PC-3 (cell line): Measurements from ENCODE around the gene THRB. TPM values are rescaled to one million over a fixed set of nuclear protein-coding genes. Genes with fewer than 3 reads are reported as not detected.

Source experiments
- ATAC-seq: fragments of 200-7000 bp; cut with Tn5 transposase; 2 replicates; pipeline ENCODE4 v1.9.1; 2020; ENCODE audit warnings: mild to moderate bottlenecking, moderate library complexity
- BruUV-seq: library from RNA; stranded (reverse); fragments of 400-500 nt; replicated peaks from 2 replicates; lab custom pipeline; 2021; lab: Mats Ljungman, UMichigan
- CTCF ChIA-PET: fragments of 300-600 bp; sonication (Branson Sonifier 250); formaldehyde crosslinking; loops from one replicate; lab custom pipeline; 2022; ENCODE audit warnings: antibody characterized with exemption; lab: Charles Lee
- POLR2A ChIA-PET: fragments of 300-600 bp; sonication (Branson Sonifier 250); formaldehyde crosslinking; loops from one replicate; lab custom pipeline; 2022; ENCODE audit warnings: antibody characterized with exemption; ENCODE audit not compliant: unreplicated experiment; lab: Charles Lee
- DNase-seq: peaks from one replicate; pipeline ENCODE4 v3.0.0-alpha.2; 2015
- H2AFZ ChIP-seq: fragments of 300-600 bp; sonication (generic); 2 replicates; pipeline ENCODE4 v1.6.0; 2016; ENCODE audit warnings: antibody characterized with exemption, low read length
- H3F3A ChIP-seq: fragments of 300-600 bp; sonication (generic); one replicate; pipeline ENCODE4 v1.6.0; 2017; ENCODE audit warnings: antibody characterized with exemption, low read length, control low read depth, mild to moderate bottlenecking; ENCODE audit not compliant: unreplicated experiment
- H3K27ac ChIP-seq: fragments of 300-600 bp; sonication (generic); 2 replicates; pipeline ENCODE4 v1.5.1; 2016; ENCODE audit warnings: mild to moderate bottlenecking, low read length
- H3K27me3 ChIP-seq: fragments of 300-600 bp; sonication (generic); 2 replicates; pipeline ENCODE4 v1.6.1; 2016; ENCODE audit warnings: low read length, mixed read lengths
- H3K36me3 ChIP-seq: fragments of 300-600 bp; sonication (generic); 2 replicates; pipeline ENCODE4 v1.6.1; 2016; ENCODE audit warnings: low read depth, mixed run types, low read length, mixed read lengths
- H3K4me1 ChIP-seq: fragments of 300-600 bp; sonication (generic); 2 replicates; pipeline ENCODE4 v1.5.1; 2016; ENCODE audit warnings: low read length; ENCODE audit not compliant: insufficient read depth
- H3K4me2 ChIP-seq: fragments of 300-600 bp; sonication (generic); 2 replicates; pipeline ENCODE4 v1.6.0; 2016; ENCODE audit warnings: low read length
- H3K4me3 ChIP-seq: fragments of 300-600 bp; sonication (generic); 2 replicates; pipeline ENCODE4 v1.5.1; 2016; ENCODE audit warnings: mild to moderate bottlenecking, low read length, mixed read lengths
- H3K79me2 ChIP-seq: fragments of 300-600 bp; sonication (generic); 2 replicates; pipeline ENCODE4 v1.6.1; 2017; ENCODE audit warnings: low read length, mixed read lengths
- H3K9ac ChIP-seq: fragments of 300-600 bp; sonication (generic); 2 replicates; pipeline ENCODE4 v1.6.0; 2016; ENCODE audit warnings: mild to moderate bottlenecking, low read length
- H3K9me2 ChIP-seq: fragments of 300-600 bp; sonication (generic); replicated peaks from 2 replicates; pipeline ENCODE4 v1.6.1; 2016; ENCODE audit warnings: mixed run types, low read length, mixed read lengths
- H3K9me3 ChIP-seq: fragments of 300-600 bp; sonication (generic); 2 replicates; pipeline ENCODE4 v1.6.1; 2016; ENCODE audit warnings: low read length, mixed read lengths
- H4K20me1 ChIP-seq: fragments of 300-600 bp; sonication (generic); 2 replicates; pipeline ENCODE4 v1.6.1; 2016; ENCODE audit warnings: low read length, mixed read lengths
- CTCF ChIP-seq: fragments of 300-600 bp; sonication (generic); conservative IDR thresholded peaks from 2 replicates; pipeline ENCODE4 v1.5.1; 2017; ENCODE audit warnings: antibody characterized with exemption, low read depth, mild to moderate bottlenecking, low read length
- EZH2 ChIP-seq: fragments of 300-600 bp; sonication (generic); IDR thresholded peaks from one replicate; pipeline ENCODE4 v1.6.1; 2017; ENCODE audit warnings: antibody characterized with exemption, mild to moderate bottlenecking, low read length; ENCODE audit not compliant: unreplicated experiment
- EZH2phosphoT487 ChIP-seq: fragments of 300-600 bp; sonication (generic); IDR thresholded peaks from 2 replicates; pipeline ENCODE4 v1.6.1; 2018; ENCODE audit warnings: mild to moderate bottlenecking, antibody characterized with exemption, low read length, borderline replicate concordance
- intact Hi-C: fragments of 100-400 bp; cut with micrococcal nuclease; formaldehyde crosslinking; loops from 2 replicates; pipeline ENCODE4 v1.9.0; 2023
- total RNA-seq: library from RNA; depleted of rRNA; stranded (reverse); fragments of >200 nt; gene quantifications from 2 replicates; pipeline ENCODE4 v1.2.3, GENCODE V29; 2014

THRB gene
- total RNA-seq, 1 experiment from 2014 or later: 9.7 TPM

- H4K20me1 ChIP-seq: no peaks in the 10 kb centered on the region
- H3K4me1 ChIP-seq: no peaks in the 10 kb centered on the region
- ChIA-PET CTCF (interaction anchor here (0.5 to 1.5 kb wide), 4 partner anchors 27 to 148 kb away, joined by 3 to 6 read pairs (median 4); no protein-coding TSS in a partner anchor), POLR2A (no interaction called here)
- no peak overlapping the region for H3K27ac ChIP-seq
- TF ChIP-seq CTCF (peak; percentile 79), EZH2 (no peak)
- H3F3A ChIP-seq: no peaks in the 10 kb centered on the region
- H3K79me2 ChIP-seq: no peaks in the 10 kb centered on the region
- H3K9me2 ChIP-seq: no peaks in the 10 kb centered on the region
- no peak overlapping the region for H3K4me2 ChIP-seq
- no peaks in the 10 kb centered on the region for H3K9me3 ChIP-seq
- intact Hi-C loops: loop anchor here (5.0 kb wide), 1 partner anchor 59 kb away; no protein-coding TSS in a partner anchor
- no peaks in the 10 kb centered on the region for H3K36me3 ChIP-seq
- H3K27me3 ChIP-seq: no peaks in the 10 kb centered on the region
- no peak overlapping the region for H3K9ac ChIP-seq
- no peak overlapping the region for H2AFZ ChIP-seq
- peak; percentile 58 for DNase-seq
- H3K4me3 ChIP-seq: no peak overlapping the region
- peak; percentile 95 for ATAC-seq
- BruUV-seq: no TSS peak
These were observed 405.9 kb downstream of the THRB start for GRCh38 chr3:24088782-24089181.

- no peaks in the 10 kb centered on the region for H3K9me3 ChIP-seq
- DNase-seq: no peak
- H3K36me3 ChIP-seq: no peaks in the 10 kb centered on the region
- no peak overlapping the region for H3K9ac ChIP-seq
- ChIA-PET CTCF (no interaction called here), POLR2A (no interaction called here)
- H3K4me1 ChIP-seq: no peaks in the 10 kb centered on the region
- H2AFZ ChIP-seq: no peak overlapping the region
- no peaks in the 10 kb centered on the region for H3K79me2 ChIP-seq
- H3K27me3 ChIP-seq: no peaks in the 10 kb centered on the region
- no peak overlapping the region for H3K4me2 ChIP-seq
- no peaks in the 10 kb centered on the region for H3K9me2 ChIP-seq
- intact Hi-C loops: loop anchor here (5.0 kb wide), 1 partner anchor 60 kb away; no protein-coding TSS in a partner anchor
- no TSS peak for BruUV-seq
- ATAC-seq: no peak
- TF ChIP-seq CTCF (no peak), EZH2phosphoT487 (no peak), EZH2 (no peak)
- no peak overlapping the region for H3K4me3 ChIP-seq
- no peak overlapping the region for H3K27ac ChIP-seq
- H4K20me1 ChIP-seq: no peaks in the 10 kb centered on the region
- H3F3A ChIP-seq: no peaks in the 10 kb centered on the region
These were observed 407.2 kb downstream of the THRB start for GRCh38 chr3:24087469-24087868.

- TF ChIP-seq EZH2 (no peak), EZH2phosphoT487 (no peak), CTCF (no peak)
- no peak overlapping the region for H3K27ac ChIP-seq
- no peaks in the 10 kb centered on the region for H3K9me3 ChIP-seq
- BruUV-seq: no TSS peak
- no peaks in the 10 kb centered on the region for H3K9me2 ChIP-seq
- no peaks in the 10 kb centered on the region for H3K27me3 ChIP-seq
- no peaks in the 10 kb centered on the region for H3F3A ChIP-seq
- intact Hi-C loops: loop anchor here (5.0 kb wide), 1 partner anchor 60 kb away; no protein-coding TSS in a partner anchor
- no peaks in the 10 kb centered on the region for H3K4me1 ChIP-seq
- H2AFZ ChIP-seq: no peak overlapping the region
- POLR2A ChIA-PET: no interaction called here
- CTCF ChIA-PET: no interaction called here
- ATAC-seq: no peak
- H3K4me2 ChIP-seq: no peak overlapping the region
- DNase-seq: no peak
- no peak overlapping the region for H3K4me3 ChIP-seq
- H3K9ac ChIP-seq: no peak overlapping the region
- H3K79me2 ChIP-seq: no peaks in the 10 kb centered on the region
- no peaks in the 10 kb centered on the region for H3K36me3 ChIP-seq
- no peaks in the 10 kb centered on the region for H4K20me1 ChIP-seq
These were observed 407.8 kb downstream of the THRB start for GRCh38 chr3:24086617-24087404.
